Endothelial cell (in vitro differentiated cells): ENCODE measurements around the gene HIVEP1. TPM values are rescaled to one million over a fixed set of nuclear protein-coding genes. Genes with fewer than 3 reads are reported as not detected.

Experiments used
- DNase-seq: peaks from one replicate; pipeline ENCODE4 v3.0.0; 2021; ENCODE audit warnings: low spot score
- H3K27ac Mint-ChIP-seq: one replicate; pipeline ENCODE4 v1.8.0; 2021; ENCODE audit warnings: mixed read lengths, inconsistent platforms; ENCODE audit not compliant: unreplicated experiment
- H3K27me3 Mint-ChIP-seq: one replicate; pipeline ENCODE4 v1.8.0; 2021; ENCODE audit warnings: mild to moderate bottlenecking, moderate library complexity, mixed read lengths, inconsistent platforms; ENCODE audit not compliant: unreplicated experiment
- H3K36me3 Mint-ChIP-seq: one replicate; pipeline ENCODE4 v1.8.0; 2021; ENCODE audit warnings: mild to moderate bottlenecking, low read depth, mixed read lengths, inconsistent platforms; ENCODE audit not compliant: unreplicated experiment
- H3K4me1 Mint-ChIP-seq: one replicate; pipeline ENCODE4 v1.8.0; 2021; ENCODE audit warnings: mild to moderate bottlenecking, mixed read lengths, inconsistent platforms; ENCODE audit not compliant: unreplicated experiment
- H3K4me3 Mint-ChIP-seq: one replicate; pipeline ENCODE4 v1.8.0; 2021; ENCODE audit warnings: mild to moderate bottlenecking, mixed read lengths, inconsistent platforms; ENCODE audit not compliant: unreplicated experiment
- H3K9me3 Mint-ChIP-seq: one replicate; pipeline ENCODE4 v1.8.0; 2021; ENCODE audit warnings: mixed read lengths, inconsistent platforms; ENCODE audit not compliant: unreplicated experiment
- CTCF ChIP-seq: fragments of 200-600 bp; sonication (generic); IDR thresholded peaks from one replicate; pipeline ENCODE4 v1.5.0; 2021; ENCODE audit warnings: antibody characterized with exemption; ENCODE audit not compliant: unreplicated experiment
- total RNA-seq: library from RNA; stranded (reverse); fragmentation: NEBNext Ultra II Directional; extraction: Animal tissue kit (Norgen Biotek cat#: 25700); gene quantifications from one replicate; pipeline ENCODE4 v1.2.1, GENCODE V29; 2021; ENCODE audit not compliant: unreplicated experiment

Gene HIVEP1
- total RNA-seq, 1 donor from 2014 or later: 19.0 TPM

DNA sequence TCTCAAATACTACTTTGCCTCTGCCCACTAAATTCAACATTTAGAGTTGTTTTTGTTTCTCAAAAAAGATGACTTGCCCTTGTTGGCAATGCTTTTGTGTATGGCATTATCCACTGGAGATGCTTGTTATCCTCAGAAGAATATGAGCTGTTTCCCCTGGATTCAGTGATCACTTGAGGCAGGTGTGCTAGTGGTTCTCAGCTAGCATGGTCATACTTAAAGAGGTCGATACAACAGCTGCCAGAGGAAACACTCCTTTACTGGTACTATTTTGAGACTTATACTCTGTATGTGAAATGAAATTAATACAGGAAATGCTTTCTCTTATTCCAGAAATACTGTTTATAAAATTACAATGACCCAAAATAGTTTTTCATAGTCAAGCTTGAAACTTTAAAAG, 122.5 kb downstream of the HIVEP1 start:
- Mint-ChIP-seq H3K4me3 (no peak overlapping the region), H3K4me1 (peaks cover 16% of the 10 kb centered on the region), H3K36me3 (peaks cover 11% of the 10 kb centered on the region), H3K27ac (no peak overlapping the region), H3K27me3 (no peaks in the 10 kb centered on the region), H3K9me3 (no peaks in the 10 kb centered on the region)
- DNase-seq: no peak
- TF ChIP-seq CTCF: no peak

DNA sequence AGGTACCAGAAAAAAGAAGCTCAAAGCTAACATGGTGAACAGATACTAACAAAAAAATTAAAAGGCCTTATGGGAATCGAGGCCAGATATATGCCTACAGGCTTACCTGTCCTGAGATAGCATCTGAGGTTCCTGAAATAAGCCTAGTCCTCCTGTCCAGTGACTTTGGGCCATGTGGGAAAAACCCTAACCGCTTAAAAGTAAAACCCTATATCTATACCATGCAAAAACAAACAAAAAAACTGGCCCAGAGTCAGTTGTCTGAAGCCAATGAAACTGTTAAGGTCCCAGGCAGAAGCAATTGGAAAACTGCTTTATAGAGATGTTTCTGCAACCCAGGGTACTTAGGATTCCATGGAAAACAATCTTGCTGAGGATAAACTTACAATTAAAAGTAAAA, 122.9 kb downstream of the HIVEP1 start:
- Mint-ChIP-seq H3K4me3 (no peak overlapping the region), H3K27me3 (no peaks in the 10 kb centered on the region), H3K36me3 (peaks cover 12% of the 10 kb centered on the region), H3K4me1 (peaks cover 16% of the 10 kb centered on the region), H3K9me3 (no peaks in the 10 kb centered on the region), H3K27ac (no peak overlapping the region)
- no peak for TF ChIP-seq CTCF
- DNase-seq: no peak

GRCh38 chr6:12136905-12137304, 124.8 kb downstream of the HIVEP1 start:
- Mint-ChIP-seq H3K36me3 (peaks cover 29% of the 10 kb centered on the region), H3K27me3 (no peaks in the 10 kb centered on the region), H3K27ac (no peak overlapping the region), H3K4me3 (no peak overlapping the region), H3K9me3 (no peaks in the 10 kb centered on the region), H3K4me1 (peaks cover 15% of the 10 kb centered on the region)
- no peak for DNase-seq
- TF ChIP-seq CTCF: no peak

- Mint-ChIP-seq H3K27ac (no peak overlapping the region), H3K4me3 (no peak overlapping the region), H3K36me3 (peaks cover 34% of the 10 kb centered on the region), H3K4me1 (peaks cover 11% of the 10 kb centered on the region), H3K27me3 (no peaks in the 10 kb centered on the region), H3K9me3 (no peaks in the 10 kb centered on the region)
- DNase-seq: no peak
- TF ChIP-seq CTCF: no peak
Measured at GRCh38 chr6:12137480-12137879, 125.4 kb downstream of the HIVEP1 start.

GRCh38 chr6:12138381-12138780, 126.3 kb downstream of the HIVEP1 start:
- Mint-ChIP-seq H3K4me3 (no peak overlapping the region), H3K27ac (no peak overlapping the region), H3K36me3 (peaks cover 34% of the 10 kb centered on the region), H3K27me3 (no peaks in the 10 kb centered on the region), H3K4me1 (peaks cover 7% of the 10 kb centered on the region), H3K9me3 (no peaks in the 10 kb centered on the region)
- DNase-seq: no peak
- TF ChIP-seq CTCF: no peak
